Liver (tissue), 3 donors: Measurements from ENCODE around the gene CTSS.

Experiments
- CTCF ChIP-seq: fragments of 150-350 bp; IDR thresholded peaks from 2 replicates; pipeline ENCODE4 v1.5.1; 2017; ENCODE audit warnings: improper control_type of control experiment, low read depth, low read length; ENCODE audit not compliant: missing input control
- EGR1 ChIP-seq, 2 donors: IDR thresholded peaks; 2 replicates each; pipeline ENCODE4 v1.6.1; 2016 to 2018; ENCODE audit warnings: antibody characterized with exemption in 2 of 2, low read depth in 2 of 2
- donor health status: healthy.
- donor health status: healthy.

GRCh38 chr1:150695561-150695960 is 70.0 kb downstream of the CTSS start:
- no peak for TF ChIP-seq EGR1 (IDR thresholded peaks at IDR 0.05; ENCODE audit: low read depth in 2 of 2)
- no peak for TF ChIP-seq CTCF
